Measurements from ENCODE around the gene DDR2.

Gene DDR2

DNA sequence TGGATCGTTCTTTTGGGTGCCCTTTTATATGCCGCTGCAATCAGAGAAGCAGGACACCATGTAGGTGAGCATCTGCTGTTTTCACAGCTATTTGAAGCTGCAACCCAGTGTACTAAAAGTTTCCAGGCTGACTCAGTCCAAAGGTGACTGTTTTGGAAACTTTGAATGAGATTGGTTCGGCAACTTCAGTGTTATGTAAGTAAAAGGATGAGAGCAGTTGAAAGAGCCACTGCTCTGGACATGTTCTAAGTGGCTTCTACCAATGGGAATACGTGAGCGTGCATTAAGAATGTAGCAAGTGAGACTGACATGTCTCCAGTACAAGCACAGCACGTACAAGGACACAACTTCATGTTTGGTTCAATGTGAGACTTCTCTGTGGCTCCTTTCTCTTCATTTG is 55.6 kb downstream of the DDR2 start:
- no peak for DNase-seq
- ChIA-PET POLR2A (no interaction called here), CTCF (no interaction called here)
- no peaks in the 10 kb centered on the region for H3K27me3 ChIP-seq (replicated peaks in 2 of 5; ENCODE audit: control insufficient read depth in 4 of 5, insufficient read depth in 5 of 5, low read length in 4 of 5)
- 95% methylated on average over 6 of the region's 6 CpGs for WGBS (ENCODE audit: insufficient coverage)
- no peaks in the 10 kb centered on the region for H3K4me1 ChIP-seq (ENCODE audit: control extremely low read depth in 1 of 4, control insufficient read depth in 4 of 4, insufficient read depth in 4 of 4, low read length in 3 of 4)
- H3K27ac ChIP-seq (ENCODE audit: insufficient read depth in 1 of 2, low read depth in 1 of 2, low read length in 2 of 2, poor library complexity in 1 of 2, severe bottlenecking in 2 of 2): no peak overlapping the region
- H3K36me3 ChIP-seq (ENCODE audit: control insufficient read depth in 4 of 4, insufficient read depth in 4 of 4, low read length in 3 of 4): no peaks in the 10 kb centered on the region
- H3K9me3 ChIP-seq (ENCODE audit: control extremely low read depth in 1 of 5, control insufficient read depth in 4 of 5, insufficient read depth in 2 of 5, low read depth in 1 of 5, low read length in 4 of 5): no peaks in the 10 kb centered on the region
- H3K4me3 ChIP-seq (ENCODE audit: control insufficient read depth in 1 of 7, extremely low read depth in 1 of 7, insufficient read depth in 4 of 7, low read depth in 2 of 7, low read length in 6 of 7): no peak overlapping the region

DNA sequence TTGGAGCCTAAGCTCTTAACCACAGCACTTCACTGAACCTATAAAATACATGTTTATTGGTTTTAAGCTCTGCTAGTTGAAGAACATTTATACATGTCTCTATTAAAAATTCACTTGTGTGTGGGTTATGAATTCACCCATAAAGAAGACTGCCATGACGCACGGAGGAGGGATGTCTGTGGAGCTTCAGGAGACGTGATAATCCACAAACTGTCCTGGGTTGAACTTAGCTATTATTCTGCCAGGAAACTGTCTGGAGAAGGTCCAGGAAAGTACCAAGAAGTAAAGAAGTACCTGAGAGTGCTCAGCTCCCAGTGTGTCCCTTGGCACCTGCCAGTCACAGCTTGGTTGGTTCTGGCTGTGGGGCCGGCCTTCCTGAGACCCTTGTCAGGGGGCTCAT is 56.3 kb downstream of the DDR2 start:
- H3K36me3 ChIP-seq (ENCODE audit: control insufficient read depth in 4 of 4, insufficient read depth in 4 of 4, low read length in 3 of 4): no peaks in the 10 kb centered on the region
- no peak for DNase-seq
- ChIA-PET CTCF (no interaction called here), POLR2A (no interaction called here)
- no peaks in the 10 kb centered on the region for H3K9me3 ChIP-seq (ENCODE audit: control extremely low read depth in 1 of 5, control insufficient read depth in 4 of 5, insufficient read depth in 2 of 5, low read depth in 1 of 5, low read length in 4 of 5)
- no peaks in the 10 kb centered on the region for H3K4me1 ChIP-seq (ENCODE audit: control extremely low read depth in 1 of 4, control insufficient read depth in 4 of 4, insufficient read depth in 4 of 4, low read length in 3 of 4)
- WGBS (ENCODE audit: insufficient coverage): 90% methylated on average over 4 of the region's 4 CpGs
- H3K27me3 ChIP-seq (replicated peaks in 2 of 5; ENCODE audit: control insufficient read depth in 4 of 5, insufficient read depth in 5 of 5, low read length in 4 of 5): no peaks in the 10 kb centered on the region
- H3K27ac ChIP-seq (ENCODE audit: insufficient read depth in 1 of 2, low read depth in 1 of 2, low read length in 2 of 2, poor library complexity in 1 of 2, severe bottlenecking in 2 of 2): no peak overlapping the region
- no peak overlapping the region for H3K4me3 ChIP-seq (ENCODE audit: control insufficient read depth in 1 of 7, extremely low read depth in 1 of 7, insufficient read depth in 4 of 7, low read depth in 2 of 7, low read length in 6 of 7)

DNA sequence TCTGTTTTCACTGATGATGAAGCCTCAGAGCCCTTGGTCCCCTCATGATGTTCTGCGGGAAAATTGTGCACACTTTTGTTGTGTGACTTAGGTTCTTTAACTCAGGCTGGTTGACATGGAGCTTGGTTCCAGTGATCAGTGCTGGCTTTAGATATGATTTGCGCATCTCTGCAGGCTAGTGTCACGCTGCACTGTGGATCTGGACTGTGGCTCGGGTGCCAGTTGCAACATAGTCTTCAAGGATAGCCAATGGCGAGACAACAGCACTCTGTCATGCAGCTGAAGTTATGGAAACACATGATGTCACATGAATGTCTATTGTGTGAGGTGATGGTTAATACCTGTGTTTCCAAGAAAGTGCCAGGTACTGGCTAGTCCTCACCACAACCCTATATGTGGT is 56.7 kb downstream of the DDR2 start:
- no peaks in the 10 kb centered on the region for H3K27me3 ChIP-seq (replicated peaks in 2 of 5; ENCODE audit: control insufficient read depth in 4 of 5, insufficient read depth in 5 of 5, low read length in 4 of 5)
- POLR2A ChIA-PET: no interaction called here
- WGBS (ENCODE audit: insufficient coverage): 99% methylated on average over 5 of the region's 5 CpGs
- H3K4me1 ChIP-seq (ENCODE audit: control extremely low read depth in 1 of 4, control insufficient read depth in 4 of 4, insufficient read depth in 4 of 4, low read length in 3 of 4): no peaks in the 10 kb centered on the region
- H3K36me3 ChIP-seq (ENCODE audit: control insufficient read depth in 4 of 4, insufficient read depth in 4 of 4, low read length in 3 of 4): no peaks in the 10 kb centered on the region
- DNase-seq: no peak
- no peak overlapping the region for H3K4me3 ChIP-seq (ENCODE audit: control insufficient read depth in 1 of 7, extremely low read depth in 1 of 7, insufficient read depth in 4 of 7, low read depth in 2 of 7, low read length in 6 of 7)
- no peaks in the 10 kb centered on the region for H3K9me3 ChIP-seq (ENCODE audit: control extremely low read depth in 1 of 5, control insufficient read depth in 4 of 5, insufficient read depth in 2 of 5, low read depth in 1 of 5, low read length in 4 of 5)
- no peak overlapping the region for H3K27ac ChIP-seq (ENCODE audit: insufficient read depth in 1 of 2, low read depth in 1 of 2, low read length in 2 of 2, poor library complexity in 1 of 2, severe bottlenecking in 2 of 2)
- CTCF ChIA-PET: no interaction called here

DNA sequence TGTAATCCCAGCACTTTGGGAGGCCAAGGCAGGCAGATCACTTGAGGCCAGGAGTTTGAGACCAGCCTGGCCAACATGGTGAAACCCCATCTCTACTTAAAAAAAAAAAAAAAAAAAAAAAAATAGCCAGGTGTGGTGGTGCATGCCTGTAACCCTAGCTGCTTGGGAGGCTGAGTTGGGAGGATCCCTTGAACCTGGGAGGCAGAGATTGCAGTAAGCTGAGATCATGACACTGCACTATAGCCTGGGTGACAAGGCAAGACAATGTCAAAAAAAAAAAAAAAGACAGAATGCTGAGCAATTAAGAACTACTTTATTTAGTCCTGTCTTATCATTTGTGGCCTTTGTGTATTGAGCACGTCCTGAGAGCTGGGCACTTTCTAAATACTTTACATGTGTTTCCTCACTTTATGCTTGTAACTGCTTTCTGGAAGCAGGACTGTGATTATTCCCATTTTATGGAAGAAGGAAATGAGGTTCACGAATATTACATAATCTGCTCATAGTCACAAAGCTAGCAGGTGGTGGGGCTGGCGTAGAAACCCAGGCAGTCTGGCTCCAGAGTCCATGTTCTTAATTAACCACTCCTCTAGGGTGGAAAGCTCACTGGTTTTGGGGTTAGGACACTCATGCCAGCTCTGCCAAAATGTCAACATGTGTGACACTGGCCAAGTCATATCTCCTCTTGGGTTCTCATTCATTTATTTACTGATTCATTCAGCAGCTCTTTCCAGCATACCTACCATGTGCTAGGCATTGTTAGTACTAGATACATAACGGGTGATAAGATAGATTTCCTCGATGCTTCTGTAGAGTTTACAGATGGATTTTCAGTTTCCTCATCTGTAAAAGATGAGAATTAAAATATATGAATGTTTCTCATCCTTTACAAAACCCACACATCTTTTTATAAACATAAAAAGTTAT is 57.7 kb downstream of the DDR2 start:
- H3K27ac ChIP-seq (ENCODE audit: insufficient read depth in 1 of 2, low read depth in 1 of 2, low read length in 2 of 2, poor library complexity in 1 of 2, severe bottlenecking in 2 of 2): no peak overlapping the region
- H3K9me3 ChIP-seq (ENCODE audit: control extremely low read depth in 1 of 5, control insufficient read depth in 4 of 5, insufficient read depth in 2 of 5, low read depth in 1 of 5, low read length in 4 of 5): no peaks in the 10 kb centered on the region
- ChIA-PET CTCF (no interaction called here), POLR2A (no interaction called here)
- H3K27me3 ChIP-seq (replicated peaks in 2 of 5; ENCODE audit: control insufficient read depth in 4 of 5, insufficient read depth in 5 of 5, low read length in 4 of 5): no peaks in the 10 kb centered on the region
- no peak overlapping the region for H3K4me3 ChIP-seq (ENCODE audit: control insufficient read depth in 1 of 7, extremely low read depth in 1 of 7, insufficient read depth in 4 of 7, low read depth in 2 of 7, low read length in 6 of 7)
- H3K36me3 ChIP-seq (ENCODE audit: control insufficient read depth in 4 of 4, insufficient read depth in 4 of 4, low read length in 3 of 4): no peaks in the 10 kb centered on the region
- H3K4me1 ChIP-seq (ENCODE audit: control extremely low read depth in 1 of 4, control insufficient read depth in 4 of 4, insufficient read depth in 4 of 4, low read length in 3 of 4): no peaks in the 10 kb centered on the region
- WGBS (ENCODE audit: insufficient coverage): 100% methylated on average over 1 of the region's 5 CpGs
- DNase-seq: no peak

DNA sequence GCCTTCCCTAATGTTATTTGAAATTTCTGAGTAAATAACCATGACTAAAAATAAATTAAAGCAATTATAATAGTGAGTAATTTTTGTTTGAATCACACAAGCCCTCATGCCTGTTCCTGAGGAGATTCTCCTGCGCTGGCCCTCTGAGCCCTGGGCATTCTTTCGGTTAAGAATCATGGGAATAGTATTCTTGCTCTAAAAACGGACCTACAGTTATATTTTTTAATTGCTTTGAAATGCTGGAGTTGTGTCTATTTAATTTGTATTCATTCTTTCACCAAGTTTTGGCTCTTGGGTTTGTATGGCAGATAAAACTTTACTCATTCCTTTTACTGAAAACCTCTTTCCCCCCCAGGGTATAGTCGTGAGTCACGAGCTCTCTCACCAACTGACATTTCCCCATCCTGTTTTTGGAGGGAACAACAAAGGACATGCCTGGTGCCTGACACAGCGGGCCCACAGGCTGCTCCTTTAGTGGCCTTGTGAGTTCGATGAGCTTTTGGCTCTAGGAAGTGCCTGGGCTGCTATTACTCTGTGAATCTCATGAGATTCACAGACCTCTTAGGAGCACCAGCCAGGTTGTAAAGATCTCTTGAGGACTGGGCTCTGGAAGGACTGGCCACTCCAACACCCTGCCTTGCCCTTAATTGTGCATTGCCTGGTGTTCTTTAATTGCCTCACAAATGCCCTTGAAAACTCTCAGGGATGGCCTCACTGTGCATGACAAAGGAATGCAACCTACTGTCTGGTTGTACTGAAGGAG is 58.6 kb downstream of the DDR2 start:
- Histone ChIP-seq H3K4me1 (ENCODE audit: control extremely low read depth in 1 of 4, control insufficient read depth in 4 of 4, insufficient read depth in 4 of 4, low read length in 3 of 4) (no peaks in the 10 kb centered on the region), H3K36me3 (ENCODE audit: control insufficient read depth in 4 of 4, insufficient read depth in 4 of 4, low read length in 3 of 4) (no peaks in the 10 kb centered on the region), H3K4me3 (ENCODE audit: control insufficient read depth in 1 of 7, extremely low read depth in 1 of 7, insufficient read depth in 4 of 7, low read depth in 2 of 7, low read length in 6 of 7) (no peak overlapping the region), H3K9me3 (ENCODE audit: control extremely low read depth in 1 of 5, control insufficient read depth in 4 of 5, insufficient read depth in 2 of 5, low read depth in 1 of 5, low read length in 4 of 5) (no peaks in the 10 kb centered on the region), H3K27ac (ENCODE audit: insufficient read depth in 1 of 2, low read depth in 1 of 2, low read length in 2 of 2, poor library complexity in 1 of 2, severe bottlenecking in 2 of 2) (no peak overlapping the region), H3K27me3 (replicated peaks in 2 of 5; ENCODE audit: control insufficient read depth in 4 of 5, insufficient read depth in 5 of 5, low read length in 4 of 5) (no peaks in the 10 kb centered on the region)
- ChIA-PET POLR2A (no interaction called here), CTCF (no interaction called here)
- DNase-seq: peak in 1 of 3 donors; percentile 9
- WGBS (ENCODE audit: insufficient coverage): 58% methylated on average over 4 of the region's 7 CpGs

DNA sequence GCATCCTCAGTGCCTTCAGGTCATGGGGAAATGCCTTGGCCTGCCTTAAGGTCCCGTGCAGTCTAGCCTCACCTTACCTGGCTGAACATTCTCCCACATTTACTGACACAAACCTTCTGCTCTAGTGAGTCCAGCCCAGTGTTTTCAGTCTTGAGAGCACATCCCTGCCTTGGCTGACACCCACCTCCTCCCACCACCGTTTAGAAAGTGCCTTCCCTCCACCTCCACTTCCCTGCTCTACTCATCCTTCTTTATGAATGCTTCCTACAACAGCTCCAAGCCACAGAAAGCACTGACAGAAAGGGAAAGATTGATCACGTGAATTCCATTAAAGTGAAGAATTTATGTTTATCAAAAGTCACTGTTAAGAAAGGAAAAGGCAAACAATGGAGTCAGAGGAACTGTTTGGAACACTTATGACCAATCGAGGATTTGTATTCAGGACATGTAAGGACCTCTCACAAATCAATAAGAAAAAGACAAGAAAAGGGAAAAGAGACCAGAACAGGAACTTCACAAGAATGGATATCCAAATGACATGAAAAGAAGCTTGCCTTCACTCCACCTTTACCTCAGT is 59.8 kb downstream of the DDR2 start:
- Histone ChIP-seq H3K4me1 (ENCODE audit: control extremely low read depth in 1 of 4, control insufficient read depth in 4 of 4, insufficient read depth in 4 of 4, low read length in 3 of 4) (no peaks in the 10 kb centered on the region), H3K36me3 (ENCODE audit: control insufficient read depth in 4 of 4, insufficient read depth in 4 of 4, low read length in 3 of 4) (no peaks in the 10 kb centered on the region), H3K27me3 (replicated peaks in 2 of 5; ENCODE audit: control insufficient read depth in 4 of 5, insufficient read depth in 5 of 5, low read length in 4 of 5) (peaks cover 0 to 3% (median 0%) of the 10 kb centered on the region in 5 experiments), H3K4me3 (ENCODE audit: control insufficient read depth in 1 of 7, extremely low read depth in 1 of 7, insufficient read depth in 4 of 7, low read depth in 2 of 7, low read length in 6 of 7) (no peak overlapping the region), H3K9me3 (ENCODE audit: control extremely low read depth in 1 of 5, control insufficient read depth in 4 of 5, insufficient read depth in 2 of 5, low read depth in 1 of 5, low read length in 4 of 5) (no peaks in the 10 kb centered on the region), H3K27ac (ENCODE audit: insufficient read depth in 1 of 2, low read depth in 1 of 2, low read length in 2 of 2, poor library complexity in 1 of 2, severe bottlenecking in 2 of 2) (no peak overlapping the region)
- ChIA-PET POLR2A (no interaction called here), CTCF (no interaction called here)
- DNase-seq: no peak
- WGBS (ENCODE audit: insufficient coverage): 75% methylated on average over 2 of the region's 4 CpGs

DNA sequence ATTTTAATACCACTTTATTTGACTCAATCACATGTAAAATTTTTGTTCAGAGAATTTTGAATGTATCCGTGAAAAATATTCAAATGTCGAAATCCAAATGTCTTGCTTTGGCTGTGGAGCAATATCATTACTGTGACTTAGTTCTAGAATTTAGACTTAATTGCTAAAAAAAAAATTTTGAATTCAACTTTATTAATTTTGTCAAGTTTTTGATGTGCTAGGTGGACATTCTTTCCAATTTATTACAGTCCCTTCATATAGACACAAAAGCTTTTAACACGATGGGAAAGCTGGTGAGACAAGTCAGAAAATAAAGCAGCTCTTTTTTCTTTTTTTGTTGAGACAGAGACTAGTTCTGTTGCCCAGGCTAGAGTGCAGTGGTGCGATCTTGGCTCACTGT is 62.6 kb downstream of the DDR2 start:
- ChIA-PET CTCF (interaction anchor here (1.0 kb wide), 1 partner anchor 9 kb away, joined by 3 read pairs; no protein-coding TSS in a partner anchor), POLR2A (no interaction called here)
- DNase-seq: no peak
- Histone ChIP-seq H3K9me3 (ENCODE audit: control extremely low read depth in 1 of 5, control insufficient read depth in 4 of 5, insufficient read depth in 2 of 5, low read depth in 1 of 5, low read length in 4 of 5) (no peaks in the 10 kb centered on the region), H3K27me3 (replicated peaks in 2 of 5; ENCODE audit: control insufficient read depth in 4 of 5, insufficient read depth in 5 of 5, low read length in 4 of 5) (peaks cover 0 to 3% (median 0%) of the 10 kb centered on the region in 5 experiments), H3K27ac (ENCODE audit: insufficient read depth in 1 of 2, low read depth in 1 of 2, low read length in 2 of 2, poor library complexity in 1 of 2, severe bottlenecking in 2 of 2) (no peak overlapping the region), H3K4me3 (ENCODE audit: control insufficient read depth in 1 of 7, extremely low read depth in 1 of 7, insufficient read depth in 4 of 7, low read depth in 2 of 7, low read length in 6 of 7) (no peak overlapping the region), H3K4me1 (ENCODE audit: control extremely low read depth in 1 of 4, control insufficient read depth in 4 of 4, insufficient read depth in 4 of 4, low read length in 3 of 4) (no peaks in the 10 kb centered on the region), H3K36me3 (ENCODE audit: control insufficient read depth in 4 of 4, insufficient read depth in 4 of 4, low read length in 3 of 4) (no peaks in the 10 kb centered on the region)
- 100% methylated on average over 1 of the region's 4 CpGs for WGBS (ENCODE audit: insufficient coverage)

All from common myeloid progenitor, CD34-positive (primary cell).